ENCODE measurements around the gene JUNB. TPM values are rescaled to one million over a fixed set of nuclear protein-coding genes. Genes with fewer than 3 reads are reported as not detected.

The JUNB gene
- polyA plus RNA-seq, 10 donors, result 13.8 to 217 (median 45.0) TPM

DNA sequence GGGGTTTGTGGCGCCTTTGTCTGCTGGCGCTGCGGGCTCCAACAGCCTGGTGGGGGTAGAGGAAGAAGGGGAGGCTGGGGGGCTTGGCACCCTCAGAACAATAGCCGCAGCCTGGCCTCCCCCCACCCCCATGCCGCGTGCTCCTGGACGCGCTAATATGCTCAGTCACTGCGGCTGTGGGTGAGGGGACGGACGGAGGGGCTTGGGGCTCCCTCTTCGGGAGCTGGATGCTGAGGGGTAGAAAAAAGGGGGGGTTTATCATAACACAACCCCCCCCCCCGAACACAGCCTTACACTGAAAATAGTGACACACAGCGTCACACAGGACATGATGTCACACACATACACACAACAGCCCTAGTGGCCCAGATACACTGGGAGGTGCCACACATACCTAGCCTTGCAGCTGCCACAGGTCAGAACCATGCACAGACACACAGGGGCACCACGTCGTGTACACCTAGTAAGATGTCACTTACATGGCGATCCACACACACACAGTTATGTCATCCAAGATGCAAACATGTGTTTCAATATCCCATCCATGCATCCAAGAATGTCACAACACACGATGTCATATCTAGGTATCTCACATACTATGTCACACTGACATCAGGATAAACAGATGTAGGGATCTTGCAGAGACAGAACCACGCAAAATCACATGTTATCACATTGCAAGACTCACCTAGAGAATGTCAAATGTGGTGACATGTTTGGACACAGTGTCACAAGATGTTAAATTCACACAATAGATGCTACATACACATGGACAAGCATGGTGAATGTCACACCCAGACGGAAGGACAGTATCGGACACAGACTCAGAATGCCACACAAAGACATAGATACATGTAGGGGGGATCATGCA is 47.8 kb downstream of the JUNB start:
- DNase-seq, result no peak

DNA sequence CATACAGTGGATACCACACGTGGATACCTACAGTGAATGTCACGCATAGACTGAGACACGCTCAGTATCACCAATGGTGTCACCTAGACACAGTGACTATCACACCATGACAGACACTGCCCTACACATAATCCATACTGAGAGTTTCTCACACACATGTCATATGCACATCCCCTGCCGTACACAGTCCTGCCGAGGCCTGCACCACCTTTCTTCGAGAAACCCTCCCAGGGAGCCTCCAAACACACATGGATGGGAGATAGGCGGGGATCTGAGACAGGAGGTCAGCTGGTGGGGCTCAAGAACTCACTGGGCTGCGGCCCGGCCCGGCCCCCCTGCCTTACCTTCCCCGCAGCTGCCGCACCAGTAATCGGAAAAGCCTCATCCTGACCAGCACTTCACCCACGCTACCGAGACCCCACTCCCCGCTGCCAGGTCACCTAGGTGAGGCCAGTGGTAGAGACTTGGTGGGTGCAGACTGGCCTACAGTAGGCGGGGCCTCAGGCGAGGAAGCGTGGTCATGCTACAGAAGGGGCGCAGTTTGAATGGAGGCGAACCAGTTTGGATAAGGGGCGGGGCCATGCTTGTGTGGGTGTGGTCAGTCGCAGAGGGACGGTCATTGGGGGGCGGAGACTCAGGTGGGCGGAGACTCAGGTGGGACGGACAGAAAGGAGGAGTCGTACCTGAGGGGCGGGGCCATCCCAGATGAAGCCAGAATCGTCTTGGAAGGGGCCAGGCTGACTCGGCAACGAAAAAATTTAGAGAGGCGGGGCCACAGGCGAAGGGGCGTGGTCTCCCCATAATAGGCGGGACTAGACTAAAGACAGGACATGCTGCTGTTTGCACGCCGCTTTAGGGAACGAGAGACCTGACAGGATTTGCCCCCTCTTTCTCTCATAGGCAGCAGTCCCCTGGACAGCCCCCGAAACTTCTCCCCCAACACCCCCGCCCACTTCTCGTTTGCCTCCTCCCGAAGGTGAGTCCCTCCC is 49.1 kb downstream of the JUNB start:
- no peak for DNase-seq

DNA sequence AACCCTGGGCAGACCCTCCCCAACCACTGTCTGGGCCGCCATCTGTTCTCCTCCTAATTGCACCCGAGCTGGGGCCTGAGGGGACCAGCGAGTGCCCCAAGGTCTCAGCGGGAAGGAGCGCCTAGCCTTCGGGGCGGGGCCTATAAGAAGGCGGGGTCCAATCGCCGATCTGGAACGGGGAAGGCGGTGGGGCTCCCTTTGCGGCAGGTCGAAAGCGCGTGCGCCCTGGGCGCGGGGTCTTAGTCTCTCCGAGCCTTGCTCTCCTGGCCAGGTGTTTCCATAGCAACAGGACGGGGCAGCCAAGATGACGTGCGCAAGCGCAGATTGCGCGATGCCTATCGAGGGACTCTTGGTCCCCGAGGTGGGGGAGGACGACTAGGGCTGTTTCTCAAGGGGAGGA is 49.8 kb downstream of the JUNB start:
- DNase-seq, result peak in 1 of 3 donors; percentile 39

DNA sequence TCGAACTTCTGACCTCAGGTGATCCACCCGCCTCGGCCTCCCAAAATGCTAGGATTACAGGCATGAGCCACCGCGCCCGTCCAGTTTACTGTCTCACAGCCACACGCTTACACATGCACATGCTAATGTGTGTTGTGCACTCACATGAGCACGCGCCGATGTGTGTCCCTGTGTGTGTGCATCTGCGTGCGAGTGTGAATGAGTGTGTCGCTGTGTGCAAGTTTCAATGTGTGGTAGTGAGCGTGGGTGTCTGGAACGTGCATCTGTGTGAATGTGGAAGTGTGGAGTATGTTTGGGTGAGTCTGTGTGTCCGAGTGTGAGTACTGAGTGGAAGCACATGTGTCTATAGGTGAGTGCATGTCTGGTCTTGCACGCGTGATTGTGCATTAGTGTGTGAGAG is 51.2 kb downstream of the JUNB start:
- no peak for DNase-seq

Other genes starting within 250 kb of the JUNB start
- gene ZNF564, start 240.0 kb upstream of the JUNB start, polyA plus RNA-seq (ENCODE audit: insufficient read length in 10 of 10), result 1 to 10 TPM; 3.2 to 5.9 (median 4.8) TPM
- 1 to 10 TPM; 1.5 to 4.6 (median 2.9) TPM for gene ZNF490, start 180.7 kb upstream of the JUNB start, polyA plus RNA-seq (ENCODE audit: insufficient read length in 10 of 10)
- 10 to 100 TPM in 9 of 10 donors, 1 to 10 TPM in 1; 7.7 to 17.5 (median 13.7) TPM for gene ZNF791, start 180.6 kb upstream of the JUNB start, polyA plus RNA-seq (ENCODE audit: insufficient read length in 10 of 10)
- 10 to 100 TPM; 23.1 to 38.2 (median 27.9) TPM for gene MAN2B1, start 124.7 kb upstream of the JUNB start, polyA plus RNA-seq (ENCODE audit: insufficient read length in 10 of 10)
- gene WDR83, start 124.7 kb upstream of the JUNB start, polyA plus RNA-seq (ENCODE audit: insufficient read length in 10 of 10), result 10 to 100 TPM in 6 of 10 donors, 1 to 10 TPM in 4; 5.8 to 13.2 (median 10.6) TPM
- gene DHPS, start 109.6 kb upstream of the JUNB start, polyA plus RNA-seq (ENCODE audit: insufficient read length in 10 of 10), result 10 to 100 TPM; 52.3 to 63.0 (median 59.8) TPM
- not detected for gene GNG14, start 103.5 kb upstream of the JUNB start, polyA plus RNA-seq (ENCODE audit: insufficient read length in 10 of 10)
- gene FBXW9, start 94.9 kb upstream of the JUNB start, polyA plus RNA-seq (ENCODE audit: insufficient read length in 10 of 10), result 1 to 10 TPM; 2.5 to 6.3 (median 4.1) TPM
- gene TNPO2, start 67.6 kb upstream of the JUNB start, polyA plus RNA-seq (ENCODE audit: insufficient read length in 10 of 10), result 10 to 100 TPM; 44.6 to 69.5 (median 54.9) TPM
- 100 to 1,000 TPM; 130 to 217 (median 172) TPM for gene TRIR, start 56.8 kb upstream of the JUNB start, polyA plus RNA-seq (ENCODE audit: insufficient read length in 10 of 10)
- gene GET3, start 54.0 kb upstream of the JUNB start, polyA plus RNA-seq (ENCODE audit: insufficient read length in 10 of 10), result 10 to 100 TPM; 36.3 to 54.8 (median 41.8) TPM
- not detected for gene BEST2, start 39.7 kb upstream of the JUNB start, polyA plus RNA-seq (ENCODE audit: insufficient read length in 10 of 10)
- 10 to 100 TPM; 15.9 to 42.5 (median 22.4) TPM for gene HOOK2, start 15.9 kb upstream of the JUNB start, polyA plus RNA-seq (ENCODE audit: insufficient read length in 10 of 10)
- 100 to 1,000 TPM; 135 to 183 (median 163) TPM for gene PRDX2, start 10.3 kb downstream of the JUNB start, polyA plus RNA-seq (ENCODE audit: insufficient read length in 10 of 10)
- 1 to 10 TPM; 1.3 to 6.3 (median 3.3) TPM for gene THSD8, start 10.6 kb downstream of the JUNB start, polyA plus RNA-seq (ENCODE audit: insufficient read length in 10 of 10)
- 10 to 100 TPM; 13.4 to 36.2 (median 19.9) TPM for gene RNASEH2A, start 15.1 kb downstream of the JUNB start, polyA plus RNA-seq (ENCODE audit: insufficient read length in 10 of 10)
- not detected for gene RTBDN, start 43.1 kb downstream of the JUNB start, polyA plus RNA-seq (ENCODE audit: insufficient read length in 10 of 10)
- under 1 TPM in 9 of 10 donors, not detected in 1; 0.11 to 0.91 (median 0.66) TPM for gene MAST1, start 47.0 kb downstream of the JUNB start, polyA plus RNA-seq (ENCODE audit: insufficient read length in 10 of 10)
- 10 to 100 TPM in 4 of 10 donors, 1 to 10 TPM in 6; 6.1 to 13.9 (median 9.4) TPM for gene DNASE2, start 90.0 kb downstream of the JUNB start, polyA plus RNA-seq (ENCODE audit: insufficient read length in 10 of 10)
- 1 to 10 TPM in 3 of 10 donors, under 1 TPM in 7; 0.19 to 1.6 (median 0.68) TPM for gene KLF1, start 95.7 kb downstream of the JUNB start, polyA plus RNA-seq (ENCODE audit: insufficient read length in 10 of 10)
- 10 to 100 TPM; 19.1 to 33.2 (median 27.2) TPM for gene GCDH, start 99.7 kb downstream of the JUNB start, polyA plus RNA-seq (ENCODE audit: insufficient read length in 10 of 10)
- gene SYCE2, start 127.8 kb downstream of the JUNB start, polyA plus RNA-seq (ENCODE audit: insufficient read length in 10 of 10), result 1 to 10 TPM; 1.7 to 5.8 (median 2.6) TPM
- 10 to 100 TPM; 32.6 to 45.3 (median 36.1) TPM for gene FARSA, start 142.2 kb downstream of the JUNB start, polyA plus RNA-seq (ENCODE audit: insufficient read length in 10 of 10)
- gene CALR, start 147.1 kb downstream of the JUNB start, polyA plus RNA-seq (ENCODE audit: insufficient read length in 10 of 10), result 100 to 1,000 TPM; 322 to 587 (median 412) TPM
- 100 to 1,000 TPM; 104 to 133 (median 113) TPM for gene RAD23A, start 154.4 kb downstream of the JUNB start, polyA plus RNA-seq (ENCODE audit: insufficient read length in 10 of 10)
- gene GADD45GIP1, start 165.7 kb downstream of the JUNB start, polyA plus RNA-seq (ENCODE audit: insufficient read length in 10 of 10), result 10 to 100 TPM; 31.4 to 56.6 (median 38.7) TPM
- under 1 TPM in 8 of 10 donors, not detected in 2; 0.08 to 0.38 (median 0.14) TPM for gene DAND5, start 178.1 kb downstream of the JUNB start, polyA plus RNA-seq (ENCODE audit: insufficient read length in 10 of 10)
- gene NFIX, start 204.0 kb downstream of the JUNB start, polyA plus RNA-seq (ENCODE audit: insufficient read length in 10 of 10), result 100 to 1,000 TPM in 9 of 10 donors, 10 to 100 TPM in 1; 89.1 to 136 (median 111) TPM